Neuronal stem cell (in vitro differentiated cells): ENCODE measurements around the gene TMEM132D.

ENCODE experiments used
- DNase-seq: peaks from one replicate; pipeline ENCODE4 v3.0.0-alpha.2; 2013; ENCODE audit warnings: low spot score
- H2AFZ ChIP-seq: one replicate; pipeline ENCODE4 v1.6.1; 2013; ENCODE audit warnings: mild to moderate bottlenecking, low read length, inconsistent platforms
- H2AK5ac ChIP-seq: 2 replicates; pipeline ENCODE4 v1.6.1; 2013; ENCODE audit warnings: low read depth, mild to moderate bottlenecking, inconsistent platforms, low read length, moderate library complexity, mixed read lengths
- H2BK120ac ChIP-seq: 2 replicates; pipeline ENCODE4 v1.6.1; 2013; ENCODE audit warnings: low read depth, mild to moderate bottlenecking, inconsistent platforms, low read length, moderate library complexity, mixed read lengths
- H2BK12ac ChIP-seq: one replicate; pipeline ENCODE4 v1.6.1; 2013; ENCODE audit warnings: low read length, inconsistent platforms
- H2BK15ac ChIP-seq: 2 replicates; pipeline ENCODE4 v1.6.1; 2013; ENCODE audit warnings: mild to moderate bottlenecking, low read length, inconsistent platforms, mixed read lengths
- H2BK5ac ChIP-seq: one replicate; pipeline ENCODE4 v1.6.1; 2013; ENCODE audit warnings: inconsistent platforms, mild to moderate bottlenecking, low read length, moderate library complexity
- H3K14ac ChIP-seq: one replicate; pipeline ENCODE4 v1.6.1; 2013; ENCODE audit warnings: low read length, inconsistent platforms
- H3K18ac ChIP-seq: 2 replicates; pipeline ENCODE4 v1.6.1; 2013; ENCODE audit warnings: low read length, inconsistent platforms
- H3K23ac ChIP-seq: 2 replicates; pipeline ENCODE4 v1.6.1; 2013; ENCODE audit warnings: low read depth, mild to moderate bottlenecking, mixed read lengths, low read length, inconsistent platforms; ENCODE audit not compliant: poor library complexity
- H3K27ac ChIP-seq: replicated peaks from 3 replicates; pipeline ENCODE4 v1.5.1; 2013; ENCODE audit warnings: low read length, inconsistent platforms
- H3K27me3 ChIP-seq, 3 experiments: 2 replicates each; pipeline ENCODE4 v1.6.1; 2013; ENCODE audit warnings: low read length in 3 of 3, mild to moderate bottlenecking in 2 of 3, inconsistent platforms in 1 of 3, low read depth in 1 of 3, mixed read lengths in 1 of 3, moderate library complexity in 1 of 3; ENCODE audit not compliant: control insufficient read depth in 3 of 3, insufficient read depth in 3 of 3
- H3K36me3 ChIP-seq, 2 donors: replicated peaks in 1 of 2; 2 replicates each; pipeline ENCODE4 v1.6.1; 2013; ENCODE audit warnings: low read length in 2 of 2; ENCODE audit not compliant: control insufficient read depth in 2 of 2, insufficient read depth in 2 of 2
- H3K4ac ChIP-seq: 2 replicates; pipeline ENCODE4 v1.6.1; 2013; ENCODE audit warnings: inconsistent platforms, mild to moderate bottlenecking, low read length, moderate library complexity
- H3K4me1 ChIP-seq, 2 donors: 1 replicate in 1 of 2; 2 replicates in 1 of 2; pipeline ENCODE4 v1.6.1; 2013; ENCODE audit warnings: low read length in 2 of 2, low read depth in 1 of 2; ENCODE audit not compliant: control insufficient read depth in 2 of 2, insufficient read depth in 1 of 2
- H3K4me2 ChIP-seq: one replicate; pipeline ENCODE4 v1.6.1; 2013; ENCODE audit warnings: mild to moderate bottlenecking, low read length, inconsistent platforms; ENCODE audit not compliant: insufficient read depth, poor library complexity, severe bottlenecking
- H3K4me3 ChIP-seq, 2 donors: 2 replicates each; pipeline ENCODE4 v1.5.1; 2013; ENCODE audit warnings: low read length in 2 of 2, mild to moderate bottlenecking in 2 of 2, inconsistent platforms in 1 of 2, moderate library complexity in 1 of 2
- H3K79me1 ChIP-seq: one replicate; pipeline ENCODE4 v1.6.1; 2013; ENCODE audit warnings: low read depth, mild to moderate bottlenecking, inconsistent platforms, low read length, moderate library complexity
- H3K9ac ChIP-seq: one replicate; pipeline ENCODE4 v1.6.1; 2013; ENCODE audit warnings: mild to moderate bottlenecking, low read depth, low read length, inconsistent platforms; ENCODE audit not compliant: poor library complexity
- H3K9me3 ChIP-seq, 2 donors: replicated peaks in 1 of 2; 2 replicates each; pipeline versions ENCODE3 to v1.6.1; 2013; ENCODE audit warnings: low read length in 2 of 2, mild to moderate bottlenecking in 2 of 2, inconsistent platforms in 1 of 2, low read depth in 1 of 2, mixed read lengths in 1 of 2, moderate library complexity in 1 of 2; ENCODE audit not compliant: control insufficient read depth in 2 of 2, insufficient read depth in 1 of 2
- H4K8ac ChIP-seq: one replicate; pipeline ENCODE4 v1.6.1; 2013; ENCODE audit warnings: low read depth, mild to moderate bottlenecking, inconsistent platforms, low read length, moderate library complexity
- H4K91ac ChIP-seq: one replicate; pipeline ENCODE4 v1.6.1; 2013; ENCODE audit warnings: low read length, low read depth, mild to moderate bottlenecking, inconsistent platforms; ENCODE audit not compliant: poor library complexity
- WGBS, 2 donors: extraction: QIAGEN DNeasy Blood & Tissue Kit; methylation state at CpG; one replicate each; pipeline ENCODE4 v1.1.7; 2013; ENCODE audit warnings: missing lambda C conversion rate in 2 of 2, mixed read lengths in 1 of 2; ENCODE audit not compliant: insufficient read length in 2 of 2, insufficient replicate concordance in 1 of 2; ENCODE audit errors: extremely low coverage in 2 of 2; 5-methylcytosine and 5-hydroxymethylcytosine counted together

Gene TMEM132D

DNA sequence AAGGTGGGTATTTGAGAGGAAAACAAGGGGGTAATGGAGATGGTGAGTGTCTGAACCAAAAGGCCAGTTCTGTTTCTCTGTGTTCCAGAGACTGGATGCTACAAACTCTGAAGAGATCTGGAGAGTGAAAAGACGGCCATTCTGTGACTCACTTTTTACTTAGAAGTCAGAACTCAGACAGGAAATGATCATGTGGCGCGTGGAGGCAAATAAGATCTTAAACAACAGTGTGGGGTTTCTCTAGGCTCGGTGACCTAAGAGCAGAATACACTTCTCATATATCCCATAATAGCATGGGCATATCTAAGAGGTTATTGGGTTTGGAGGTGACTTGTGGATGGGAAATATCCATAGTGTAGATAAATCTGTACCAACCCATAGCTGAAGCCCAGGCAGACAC lies 463.5 kb downstream of the TMEM132D start:
- no peak overlapping the region for H3K23ac ChIP-seq
- no peak overlapping the region for H3K4me3 ChIP-seq
- no peaks in the 10 kb centered on the region for H3K27me3 ChIP-seq
- H4K8ac ChIP-seq: no peak overlapping the region
- no peak overlapping the region for H2AK5ac ChIP-seq
- H4K91ac ChIP-seq: no peak overlapping the region
- no peaks in the 10 kb centered on the region for H3K4me1 ChIP-seq
- no peak overlapping the region for H2AFZ ChIP-seq
- no peak overlapping the region for H2BK5ac ChIP-seq
- H3K9ac ChIP-seq: no peak overlapping the region
- no peak overlapping the region for H2BK120ac ChIP-seq
- no peaks in the 10 kb centered on the region for H3K79me1 ChIP-seq
- H3K4me2 ChIP-seq: no peak overlapping the region
- no peak overlapping the region for H3K18ac ChIP-seq
- DNase-seq: no peak
- no CpG with 5 or more reads among the region's 4 CpGs for WGBS, 2 donors
- no peak overlapping the region for H2BK15ac ChIP-seq
- no peak overlapping the region for H2BK12ac ChIP-seq
- no peaks in the 10 kb centered on the region for H3K9me3 ChIP-seq
- no peaks in the 10 kb centered on the region for H3K36me3 ChIP-seq
- H3K4ac ChIP-seq: no peak overlapping the region
- no peak overlapping the region for H3K14ac ChIP-seq
- no peak overlapping the region for H3K27ac ChIP-seq

DNA sequence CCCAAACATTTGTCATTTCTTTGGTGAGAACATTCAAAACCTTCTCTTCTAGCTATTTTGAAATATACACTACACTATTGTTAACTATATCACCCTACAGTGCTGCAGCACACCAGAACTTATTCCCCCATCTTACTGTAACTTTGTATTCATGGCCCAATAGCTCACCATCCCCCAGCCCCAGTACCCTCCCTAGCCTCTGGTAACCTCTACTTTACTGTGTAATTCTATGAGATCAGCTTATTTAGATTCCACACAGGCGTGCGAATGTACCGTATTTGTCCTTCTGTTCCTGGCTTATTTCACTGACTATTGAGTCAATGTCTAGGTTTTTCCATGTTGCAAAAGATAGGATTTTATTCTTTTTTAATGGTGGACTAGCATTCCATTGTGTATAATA lies 469.0 kb downstream of the TMEM132D start:
- no CpG with 5 or more reads among the region's 3 CpGs for WGBS, 2 donors
- no peaks in the 10 kb centered on the region for H3K27me3 ChIP-seq
- no peak overlapping the region for H3K14ac ChIP-seq
- no peak overlapping the region for H3K23ac ChIP-seq
- no peak overlapping the region for H3K9ac ChIP-seq
- no peak overlapping the region for H4K91ac ChIP-seq
- no peak overlapping the region for H2BK15ac ChIP-seq
- no peak overlapping the region for H2AFZ ChIP-seq
- H2BK120ac ChIP-seq: no peak overlapping the region
- H2AK5ac ChIP-seq: no peak overlapping the region
- H3K4ac ChIP-seq: no peak overlapping the region
- no peaks in the 10 kb centered on the region for H3K9me3 ChIP-seq
- no peak for DNase-seq
- H3K36me3 ChIP-seq: no peaks in the 10 kb centered on the region
- H2BK12ac ChIP-seq: no peak overlapping the region
- no peak overlapping the region for H3K18ac ChIP-seq
- H3K27ac ChIP-seq: no peak overlapping the region
- H2BK5ac ChIP-seq: no peak overlapping the region
- no peak overlapping the region for H3K4me2 ChIP-seq
- no peak overlapping the region for H4K8ac ChIP-seq
- no peaks in the 10 kb centered on the region for H3K79me1 ChIP-seq
- H3K4me1 ChIP-seq: no peaks in the 10 kb centered on the region
- H3K4me3 ChIP-seq: no peak overlapping the region

GRCh38 chr12:129428240-129428936 lies 475.4 kb downstream of the TMEM132D start:
- Histone ChIP-seq H2BK120ac (no peak overlapping the region), H3K27ac (no peak overlapping the region), H3K18ac (no peak overlapping the region), H3K9ac (no peak overlapping the region), H2AFZ (no peak overlapping the region), H3K4me3 (no peak overlapping the region), H3K4me1 (no peaks in the 10 kb centered on the region), H2BK5ac (no peak overlapping the region), H3K23ac (no peak overlapping the region), H3K79me1 (no peaks in the 10 kb centered on the region), H2BK15ac (no peak overlapping the region), H3K36me3 (no peaks in the 10 kb centered on the region), H3K27me3 (no peaks in the 10 kb centered on the region), H3K4me2 (no peak overlapping the region), H3K9me3 (no peaks in the 10 kb centered on the region), H2BK12ac (no peak overlapping the region), H3K14ac (no peak overlapping the region), H4K91ac (no peak overlapping the region), H3K4ac (no peak overlapping the region), H4K8ac (no peak overlapping the region), H2AK5ac (no peak overlapping the region)
- no CpG with 5 or more reads among the region's 5 CpGs for WGBS, 2 donors
- no peak for DNase-seq

GRCh38 chr12:129423041-129423580 lies 480.7 kb downstream of the TMEM132D start:
- Histone ChIP-seq H3K18ac (peak overlapping the region; percentile 9), H3K23ac (no peak overlapping the region), H3K27me3 (no peaks in the 10 kb centered on the region), H3K4me2 (no peak overlapping the region), H3K4me3 (no peak overlapping the region), H2BK120ac (no peak overlapping the region), H3K4ac (no peak overlapping the region), H4K91ac (no peak overlapping the region), H4K8ac (no peak overlapping the region), H2BK12ac (no peak overlapping the region), H3K14ac (no peak overlapping the region), H3K36me3 (no peaks in the 10 kb centered on the region), H3K27ac (no peak overlapping the region), H2AFZ (no peak overlapping the region), H3K4me1 (no peaks in the 10 kb centered on the region), H2BK15ac (no peak overlapping the region), H3K9ac (no peak overlapping the region), H2BK5ac (no peak overlapping the region), H3K9me3 (no peaks in the 10 kb centered on the region), H2AK5ac (no peak overlapping the region), H3K79me1 (no peaks in the 10 kb centered on the region)
- DNase-seq: no peak
- WGBS, 2 donors: no CpG with 5 or more reads among the region's 4 CpGs
